ENCODE results near the gene TDRD9. TPM values are rescaled to one million over a fixed set of nuclear protein-coding genes. Genes with fewer than 3 reads are reported as not detected.

The TDRD9 gene
- total and polyA plus RNA-seq, 2 experiments from 2014 or later, result not detected

DNA sequence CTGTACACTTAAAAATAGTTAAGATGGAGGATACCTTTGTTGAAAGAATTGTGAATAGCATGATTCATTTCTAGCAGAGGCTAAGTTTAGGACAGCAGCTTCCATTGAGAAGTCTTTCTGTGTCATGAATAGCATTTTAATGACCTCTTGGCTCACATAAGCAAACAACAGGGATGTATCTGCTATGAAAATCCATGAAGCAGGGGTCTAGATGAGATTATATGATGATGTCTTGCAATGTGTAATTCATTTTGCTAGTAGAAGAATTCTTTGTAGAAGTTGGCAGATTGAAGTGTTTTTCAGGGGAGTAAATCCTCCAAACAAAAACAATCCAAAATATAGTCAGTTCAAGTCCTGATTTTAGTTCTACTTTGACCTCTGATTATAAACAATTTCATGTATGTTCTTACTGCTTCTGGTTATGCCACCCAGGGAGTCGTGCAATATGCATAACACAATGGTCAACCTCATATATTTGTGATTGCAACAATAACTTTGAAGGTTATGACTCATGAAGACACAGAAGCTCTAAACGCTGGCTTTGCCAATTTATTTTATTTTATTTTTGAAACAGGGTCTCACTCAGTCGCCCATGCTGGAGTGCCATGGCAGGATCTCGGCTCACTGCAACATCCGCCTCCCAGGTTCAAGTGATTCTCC is 21.0 kb downstream of the TDRD9 start:
- H3K4me2 ChIP-seq (ENCODE audit: unreplicated experiment), result no peak overlapping the region
- no peaks in the 10 kb centered on the region for H3F3A ChIP-seq (ENCODE audit: insufficient read depth)
- no peaks in the 10 kb centered on the region for H3K36me3 ChIP-seq (ENCODE audit: low read depth)
- in situ Hi-C loops (cut with MboI), result no loop called here
- H2AFZ ChIP-seq, result no peak overlapping the region
- 64 to 65% methylated on average over 5 of the region's 5 CpGs for WGBS, 2 experiments (ENCODE audit: low coverage in 1 of 2, low lambda C conversion rate in 2 of 2, missing lambda C conversion rate in 2 of 2)
- no peaks in the 10 kb centered on the region for H3K9me2 ChIP-seq (ENCODE audit: insufficient read depth)
- no peak overlapping the region for H3K27ac ChIP-seq
- H3K9me3 ChIP-seq (ENCODE audit: low read depth), result no peaks in the 10 kb centered on the region
- H3K27me3 ChIP-seq (replicated peaks; ENCODE audit: insufficient read depth), result peaks cover 7% of the 10 kb centered on the region; the same call in 1 of the 2 replicates
- H3K4me3 ChIP-seq, result no peak overlapping the region
- H4K20me1 ChIP-seq (ENCODE audit: insufficient read depth), result no peaks in the 10 kb centered on the region
- TF ChIP-seq EZH2 (IDR thresholded peaks at IDR 0.05; ENCODE audit: insufficient read depth, poor library complexity, severe bottlenecking) (no peak), EZH2phosphoT487 (IDR thresholded peaks at IDR 0.05; ENCODE audit: insufficient read depth, low read depth) (no peak)
- no peaks in the 10 kb centered on the region for H3K79me2 ChIP-seq (ENCODE audit: insufficient read depth)
- H3K4me1 ChIP-seq (ENCODE audit: insufficient read depth), result no peaks in the 10 kb centered on the region
- DNase-seq, result no peak
- no peak overlapping the region for H3K9ac ChIP-seq

DNA sequence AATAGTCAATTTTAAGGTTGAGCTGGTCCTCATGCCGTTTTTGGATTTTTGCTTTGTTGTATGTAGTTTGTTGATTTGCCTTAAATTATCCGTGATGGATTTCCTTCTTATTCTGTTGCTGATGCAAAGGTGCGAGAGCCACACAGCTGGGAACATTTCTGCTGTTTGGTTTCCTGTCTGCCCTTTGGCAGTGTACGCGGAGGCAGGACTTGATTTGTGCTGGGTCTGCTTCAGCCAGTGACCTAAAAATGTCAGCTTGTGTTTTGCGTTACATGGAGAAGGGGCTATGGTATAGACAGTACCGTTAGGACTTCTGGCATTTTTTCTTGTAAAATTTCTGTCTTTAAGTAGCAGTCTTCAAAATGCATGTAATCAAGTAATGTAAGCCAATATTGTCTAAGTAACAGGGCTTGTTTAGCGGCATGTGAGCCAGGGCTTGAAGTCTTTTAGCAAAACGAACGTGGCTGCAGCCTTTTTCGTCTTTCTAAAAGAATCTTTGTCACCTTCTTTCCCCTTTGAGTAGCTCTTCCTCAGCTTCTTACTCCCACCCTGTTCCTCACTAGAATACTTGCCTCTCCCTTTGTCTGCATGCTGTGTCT is 32.3 kb downstream of the TDRD9 start:
- H3K9me2 ChIP-seq (ENCODE audit: insufficient read depth), result no peaks in the 10 kb centered on the region
- H3K4me3 ChIP-seq, result no peak overlapping the region
- H4K20me1 ChIP-seq (ENCODE audit: insufficient read depth), result no peaks in the 10 kb centered on the region
- peaks cover 4% of the 10 kb centered on the region; the same call in 1 of the 2 replicates for H3K27me3 ChIP-seq (replicated peaks; ENCODE audit: insufficient read depth)
- H3K27ac ChIP-seq, result no peak overlapping the region
- H3K4me2 ChIP-seq (ENCODE audit: unreplicated experiment), result no peak overlapping the region
- H3K79me2 ChIP-seq (ENCODE audit: insufficient read depth), result no peaks in the 10 kb centered on the region
- H3K36me3 ChIP-seq (ENCODE audit: low read depth), result no peaks in the 10 kb centered on the region
- no peaks in the 10 kb centered on the region for H3K4me1 ChIP-seq (ENCODE audit: insufficient read depth)
- in situ Hi-C loops (cut with MboI), result no loop called here
- no peak overlapping the region for H2AFZ ChIP-seq
- H3K9ac ChIP-seq, result no peak overlapping the region
- DNase-seq, result no peak
- no peak for TF ChIP-seq EZH2 (IDR thresholded peaks at IDR 0.05; ENCODE audit: insufficient read depth, poor library complexity, severe bottlenecking)
- H3F3A ChIP-seq (ENCODE audit: insufficient read depth), result no peaks in the 10 kb centered on the region
- 42 to 46% methylated on average over 11 of the region's 11 CpGs for WGBS, 2 experiments (ENCODE audit: low coverage in 1 of 2, low lambda C conversion rate in 2 of 2, missing lambda C conversion rate in 2 of 2)
- no peaks in the 10 kb centered on the region for H3K9me3 ChIP-seq (ENCODE audit: low read depth)

DNA sequence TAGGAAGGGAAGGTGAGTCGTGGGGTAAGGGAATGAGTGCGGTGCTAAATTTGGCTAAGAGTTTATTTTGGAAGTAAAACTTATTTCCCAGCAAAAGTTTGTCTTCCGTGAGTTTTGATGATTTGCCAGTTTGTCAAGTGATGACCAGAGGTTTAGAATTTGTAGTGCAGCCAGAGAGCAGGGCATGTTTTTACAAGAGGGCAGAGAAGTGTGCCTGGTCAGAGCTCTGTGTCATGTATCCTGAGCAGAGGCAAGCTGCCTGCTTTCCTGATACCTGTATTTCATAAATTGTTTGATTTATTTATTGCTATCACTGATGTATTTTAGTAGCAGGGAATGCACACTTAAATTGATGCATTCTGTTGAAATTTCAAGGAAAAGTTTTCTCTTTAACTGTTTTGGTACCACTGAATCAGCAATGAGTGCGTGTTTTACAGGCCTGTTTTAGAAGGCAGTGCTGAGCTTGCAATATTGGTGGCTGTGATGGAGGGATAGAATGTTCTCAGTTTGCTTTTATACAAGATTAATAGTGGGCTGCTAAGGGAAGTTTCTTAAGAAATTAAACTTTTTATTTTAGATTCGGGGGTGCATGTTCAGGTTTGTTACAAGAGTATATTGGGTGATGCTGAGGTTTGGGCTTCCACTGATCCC is 33.8 kb downstream of the TDRD9 start:
- no peaks in the 10 kb centered on the region for H3K79me2 ChIP-seq (ENCODE audit: insufficient read depth)
- H3K9me2 ChIP-seq (ENCODE audit: insufficient read depth), result no peaks in the 10 kb centered on the region
- no peaks in the 10 kb centered on the region for H3K36me3 ChIP-seq (ENCODE audit: low read depth)
- 62% methylated on average over 5 of the region's 5 CpGs for WGBS, 2 experiments (ENCODE audit: low coverage in 1 of 2, low lambda C conversion rate in 2 of 2, missing lambda C conversion rate in 2 of 2)
- no peak overlapping the region for H3K4me2 ChIP-seq (ENCODE audit: unreplicated experiment)
- no peaks in the 10 kb centered on the region for H3K4me1 ChIP-seq (ENCODE audit: insufficient read depth)
- H3K4me3 ChIP-seq, result no peak overlapping the region
- H3K27ac ChIP-seq, result no peak overlapping the region
- peak; percentile 10 for DNase-seq
- H3K9me3 ChIP-seq (ENCODE audit: low read depth), result no peaks in the 10 kb centered on the region
- in situ Hi-C loops (cut with MboI), result no loop called here
- no peak for TF ChIP-seq EZH2 (IDR thresholded peaks at IDR 0.05; ENCODE audit: insufficient read depth, poor library complexity, severe bottlenecking)
- TF ChIP-seq EZH2phosphoT487 (IDR thresholded peaks at IDR 0.05; ENCODE audit: insufficient read depth, low read depth), result no peak
- H4K20me1 ChIP-seq (ENCODE audit: insufficient read depth), result no peaks in the 10 kb centered on the region
- H3K9ac ChIP-seq, result no peak overlapping the region
- peaks cover 11% of the 10 kb centered on the region for H3K27me3 ChIP-seq (replicated peaks; ENCODE audit: insufficient read depth)
- no peaks in the 10 kb centered on the region for H3F3A ChIP-seq (ENCODE audit: insufficient read depth)
- H2AFZ ChIP-seq, result no peak overlapping the region

DNA sequence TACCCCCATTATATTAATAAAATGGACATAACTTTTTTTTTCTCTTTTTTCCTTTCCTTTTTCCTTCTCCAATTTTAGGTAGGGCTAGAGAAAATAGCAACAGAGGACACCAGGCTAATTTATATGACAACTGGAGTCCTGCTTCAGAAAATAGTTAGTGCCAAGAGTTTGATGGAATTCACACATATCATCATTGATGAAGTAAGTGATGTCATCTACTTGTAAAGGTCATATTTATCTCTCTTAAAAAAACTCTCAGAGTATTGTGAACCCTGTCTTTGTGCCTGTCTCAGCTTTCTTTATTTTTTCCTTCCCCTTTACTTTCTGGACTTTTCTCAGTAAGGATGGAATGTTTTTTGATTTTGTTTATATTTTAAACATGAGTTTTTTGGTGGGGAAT is 38.4 kb downstream of the TDRD9 start:
- in situ Hi-C loops (cut with MboI), result no loop called here
- Histone ChIP-seq H3K4me1 (ENCODE audit: insufficient read depth) (no peaks in the 10 kb centered on the region), H3K9ac (no peak overlapping the region), H3K27me3 (replicated peaks; ENCODE audit: insufficient read depth) (peaks cover 11% of the 10 kb centered on the region), H3F3A (ENCODE audit: insufficient read depth) (no peaks in the 10 kb centered on the region), H4K20me1 (ENCODE audit: insufficient read depth) (no peaks in the 10 kb centered on the region), H3K4me2 (ENCODE audit: unreplicated experiment) (no peak overlapping the region), H2AFZ (no peak overlapping the region), H3K27ac (no peak overlapping the region), H3K4me3 (no peak overlapping the region), H3K79me2 (ENCODE audit: insufficient read depth) (no peaks in the 10 kb centered on the region), H3K36me3 (ENCODE audit: low read depth) (no peaks in the 10 kb centered on the region), H3K9me2 (ENCODE audit: insufficient read depth) (no peaks in the 10 kb centered on the region), H3K9me3 (ENCODE audit: low read depth) (no peaks in the 10 kb centered on the region)
- TF ChIP-seq EZH2phosphoT487 (IDR thresholded peaks at IDR 0.05; ENCODE audit: insufficient read depth, low read depth) (no peak), EZH2 (IDR thresholded peaks at IDR 0.05; ENCODE audit: insufficient read depth, poor library complexity, severe bottlenecking) (no peak)
- DNase-seq, result no peak
